ENCODE results near the gene TNS4.

- TF ChIP-seq CTCF (IDR thresholded peaks at IDR 0.05): no peak
- no peak for TF ChIP-seq EZH2 (IDR thresholded peaks at IDR 0.05)
- TF ChIP-seq EZH2phosphoT487 (IDR thresholded peaks at IDR 0.05): no peak
Observed at GRCh38 chr17:40480501-40481003, 20.9 kb downstream of the TNS4 start.
